ENCODE results near the gene TNFRSF12A.

TNFRSF12A gene

GRCh38 chr16:3020247-3020603, at the start of gene TNFRSF12A:
TSS of gene TNFRSF12A (plus strand) at chr16:3020368. CDS start at chr16:3020398, 30 bp downstream.
- intact Hi-C loops (cut with DNase I) = no loop called here
- DNase-seq = peak in 33 of 42 donors; percentile 35 to 79 (median 53)

GRCh38 chr16:2970563-2970962, 49.6 kb upstream of the TNFRSF12A start:
- no peak for DNase-seq
- intact Hi-C loops (cut with DNase I) = loop anchor here (5.0 kb wide), 1 partner anchor 53 kb away; no protein-coding TSS in a partner anchor

- DNase-seq = no peak
- intact Hi-C loops (cut with DNase I) = loop anchor here (5.0 kb wide), 1 partner anchor 54 kb away; no protein-coding TSS in a partner anchor
Observed at GRCh38 chr16:2971134-2971984, 48.8 kb upstream of the TNFRSF12A start.

- peak in 1 of 42 donors; percentile 41 for DNase-seq
- intact Hi-C loops (cut with DNase I) = loop anchor here (5.0 kb wide), 1 partner anchor 55 kb away; no protein-coding TSS in a partner anchor
Observed at GRCh38 chr16:2971985-2972784, 48.0 kb upstream of the TNFRSF12A start.

GRCh38 chr16:2973093-2973492, 47.1 kb upstream of the TNFRSF12A start:
- peak in 19 of 42 donors; percentile 37 to 76 (median 54) for DNase-seq
- intact Hi-C loops (cut with DNase I) = loop anchor here (5.0 kb wide), 1 partner anchor 56 kb away; no protein-coding TSS in a partner anchor

GRCh38 chr16:2973605-2974318, 46.4 kb upstream of the TNFRSF12A start:
- peak in 15 of 42 donors; percentile 27 to 70 (median 50) for DNase-seq
- intact Hi-C loops (cut with DNase I) = loop anchor here (5.0 kb wide), 1 partner anchor 56 kb away; no protein-coding TSS in a partner anchor

- intact Hi-C loops (cut with DNase I) = loop anchor here (5.0 kb wide), 1 partner anchor 57 kb away; no protein-coding TSS in a partner anchor
- no peak for DNase-seq
Observed at GRCh38 chr16:2974319-2975056, 45.7 kb upstream of the TNFRSF12A start.

- intact Hi-C loops (cut with DNase I) = no loop called here
- DNase-seq = no peak
Observed at GRCh38 chr16:2975161-2975795, 44.9 kb upstream of the TNFRSF12A start.

- intact Hi-C loops (cut with DNase I) = no loop called here
- peak in 10 of 42 donors; percentile 34 to 66 (median 46) for DNase-seq
Observed at GRCh38 chr16:2976201-2976600, 44.0 kb upstream of the TNFRSF12A start.

- no peak for DNase-seq
- intact Hi-C loops (cut with DNase I) = no loop called here
Observed at GRCh38 chr16:2976673-2977072, 43.5 kb upstream of the TNFRSF12A start.

GRCh38 chr16:2977440-2977839, 42.7 kb upstream of the TNFRSF12A start:
- intact Hi-C loops (cut with DNase I) = no loop called here
- DNase-seq = peak in 9 of 42 donors; percentile 26 to 55 (median 33)

GRCh38 chr16:2979669-2980226, 40.4 kb upstream of the TNFRSF12A start:
- DNase-seq = no peak
- intact Hi-C loops (cut with DNase I) = no loop called here

GRCh38 chr16:2980227-2981176, 39.7 kb upstream of the TNFRSF12A start, which contains the start of gene PKMYT1:
TSS of gene PKMYT1 (minus strand) at chr16:2980446. CDS start at chr16:2979657, 789 bp downstream.
- DNase-seq = peak; percentile 72 to 97 (median 91)

GRCh38 chr16:2981177-2981898, 38.8 kb upstream of the TNFRSF12A start:
- intact Hi-C loops (cut with DNase I) = no loop called here
- no peak for DNase-seq

More at GRCh38 chr16:2980227-2981176, 39.7 kb upstream of the TNFRSF12A start, which contains the start of gene PKMYT1:
- intact Hi-C loops (cut with DNase I) = no loop called here

GRCh38 chr16:2981899-2982250, 38.3 kb upstream of the TNFRSF12A start:
- no peak for DNase-seq
- intact Hi-C loops (cut with DNase I) = no loop called here

GRCh38 chr16:2982402-2982801, 37.8 kb upstream of the TNFRSF12A start:
- intact Hi-C loops (cut with DNase I) = no loop called here
- DNase-seq = no peak

Data from head of caudate nucleus (tissue), 42 donors.